HL-60 (cell line): ENCODE results near the gene SP140.

Experiments used
- POLR2AphosphoS5 ChIP-seq: IDR thresholded peaks from 2 replicates; pipeline ENCODE4 v1.6.1; 2012; ENCODE audit warnings: low read depth
- TF ChIP-seq, protein P1 (sequence below): IDR thresholded peaks from one replicate; pipeline ENCODE4 v1.5.1; 2011; ENCODE audit warnings: low read length, control low read depth, inconsistent platforms; ENCODE audit not compliant: insufficient read depth

DNA sequence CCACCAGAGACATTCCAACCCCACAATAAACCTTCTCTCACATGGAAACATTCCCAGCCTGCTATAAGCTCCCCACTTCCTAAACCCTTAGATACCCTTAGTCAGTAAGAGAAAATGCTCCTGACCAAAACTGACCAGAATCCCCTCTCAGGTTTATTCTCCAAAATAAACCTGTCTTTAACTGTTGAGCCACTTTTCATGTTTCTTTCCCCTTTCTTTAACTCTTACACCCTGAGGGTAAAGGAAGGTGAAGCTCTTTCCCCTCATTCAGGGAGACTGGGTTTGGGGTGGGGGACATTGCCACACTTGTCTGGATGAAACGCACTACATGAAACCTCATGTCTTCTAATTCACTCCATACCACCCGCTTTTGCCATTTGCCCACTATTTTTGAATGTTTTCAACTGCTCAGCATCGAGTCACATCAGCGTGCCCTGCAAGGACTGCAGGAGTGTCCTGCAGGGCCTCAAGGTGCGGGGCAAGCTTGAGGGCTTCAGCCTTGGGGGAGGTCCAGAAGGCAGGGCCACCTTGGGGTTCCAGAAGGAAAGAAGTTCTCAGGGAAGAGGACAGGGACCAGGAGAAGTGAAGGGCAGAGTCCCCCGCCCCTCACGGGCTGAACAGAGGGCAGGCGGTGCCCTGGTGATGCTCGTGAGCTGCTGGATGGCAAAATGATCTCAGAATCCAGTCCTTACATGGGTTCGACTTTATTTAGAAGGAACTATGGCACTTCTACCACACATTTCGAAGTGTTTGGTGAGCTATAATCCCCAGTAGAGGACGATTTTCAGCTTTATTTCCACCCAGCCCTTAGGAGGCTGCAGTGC is 97.2 kb downstream of the SP140 start:
- no peak for TF ChIP-seq POLR2AphosphoS5
- TF ChIP-seq, protein P1, sequence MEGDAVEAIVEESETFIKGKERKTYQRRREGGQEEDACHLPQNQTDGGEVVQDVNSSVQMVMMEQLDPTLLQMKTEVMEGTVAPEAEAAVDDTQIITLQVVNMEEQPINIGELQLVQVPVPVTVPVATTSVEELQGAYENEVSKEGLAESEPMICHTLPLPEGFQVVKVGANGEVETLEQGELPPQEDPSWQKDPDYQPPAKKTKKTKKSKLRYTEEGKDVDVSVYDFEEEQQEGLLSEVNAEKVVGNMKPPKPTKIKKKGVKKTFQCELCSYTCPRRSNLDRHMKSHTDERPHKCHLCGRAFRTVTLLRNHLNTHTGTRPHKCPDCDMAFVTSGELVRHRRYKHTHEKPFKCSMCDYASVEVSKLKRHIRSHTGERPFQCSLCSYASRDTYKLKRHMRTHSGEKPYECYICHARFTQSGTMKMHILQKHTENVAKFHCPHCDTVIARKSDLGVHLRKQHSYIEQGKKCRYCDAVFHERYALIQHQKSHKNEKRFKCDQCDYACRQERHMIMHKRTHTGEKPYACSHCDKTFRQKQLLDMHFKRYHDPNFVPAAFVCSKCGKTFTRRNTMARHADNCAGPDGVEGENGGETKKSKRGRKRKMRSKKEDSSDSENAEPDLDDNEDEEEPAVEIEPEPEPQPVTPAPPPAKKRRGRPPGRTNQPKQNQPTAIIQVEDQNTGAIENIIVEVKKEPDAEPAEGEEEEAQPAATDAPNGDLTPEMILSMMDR: no peak
